DMS53 (cell line): ENCODE results near the gene SFRP5.

ENCODE experiments used
- DNase-seq: peaks from one replicate; lab custom pipeline; 2025; lab: John Stamatoyannopoulos, UW

SFRP5 gene

GRCh38 chr10:97736403-97736901 is 35.3 kb downstream of the SFRP5 start:
- peak; percentile 89 for DNase-seq

DNA sequence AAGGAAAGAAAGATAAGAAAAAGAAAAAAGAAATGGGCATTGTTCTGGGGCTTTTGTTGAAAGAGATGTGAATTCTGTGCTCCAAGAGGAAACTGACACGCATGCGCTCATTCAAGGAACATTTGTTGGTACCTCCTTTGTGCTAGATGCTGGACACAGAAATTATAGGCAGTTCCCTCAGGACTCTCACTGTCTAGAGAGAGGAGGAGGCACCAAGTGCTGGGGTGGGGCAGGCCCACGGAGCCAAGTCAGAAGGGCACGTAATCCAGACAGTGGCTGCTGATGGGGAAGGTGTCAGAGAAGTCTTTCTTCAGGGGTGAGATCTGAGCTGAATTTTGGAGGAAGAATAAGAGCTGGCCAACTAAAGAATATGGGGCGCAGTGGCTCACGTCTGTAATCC is 37.8 kb downstream of the SFRP5 start:
- DNase-seq: no peak

DNA sequence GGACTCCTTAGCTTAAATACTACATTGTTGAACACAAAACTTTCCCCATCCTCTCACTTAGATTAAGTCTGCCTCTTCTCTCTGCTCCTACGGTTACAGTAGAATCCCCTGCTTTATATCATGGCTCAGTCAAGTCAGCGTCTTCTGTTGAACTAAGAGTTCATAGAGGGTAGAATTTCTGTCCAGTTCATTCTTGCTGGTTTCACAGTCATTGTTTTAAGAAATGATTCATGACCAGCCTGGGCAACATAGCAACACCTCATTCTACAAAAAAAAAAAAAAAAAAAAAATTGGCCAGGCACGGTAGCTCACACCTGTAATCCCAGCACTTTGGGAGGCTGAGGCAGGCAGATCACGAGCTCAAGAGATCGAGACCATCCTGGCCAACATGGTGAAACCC is 38.5 kb downstream of the SFRP5 start:
- DNase-seq: no peak

DNA sequence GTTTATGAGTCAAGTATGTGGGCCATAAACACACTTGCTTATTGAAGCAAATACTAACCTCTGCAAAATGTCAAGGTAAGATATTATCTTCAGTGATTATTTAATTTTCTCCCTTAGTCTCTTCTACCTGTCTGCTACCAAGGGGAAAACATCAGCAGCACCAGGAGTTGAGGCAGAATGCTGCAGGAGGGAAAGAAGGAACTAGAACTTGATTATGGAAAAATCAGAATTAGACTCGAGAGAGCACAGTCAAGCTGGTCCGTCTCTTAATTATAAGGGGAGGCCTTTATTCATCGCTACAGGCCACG is 39.8 kb downstream of the SFRP5 start:
- DNase-seq: no peak

GRCh38 chr10:97731346-97732051 is 40.3 kb downstream of the SFRP5 start:
- peak; percentile 94 for DNase-seq

- no peak for DNase-seq
Measured at GRCh38 chr10:97729014-97729413, 42.8 kb downstream of the SFRP5 start.

GRCh38 chr10:97726636-97727178 is 45.1 kb downstream of the SFRP5 start:
- peak; percentile 71 for DNase-seq

GRCh38 chr10:97724341-97724941 is 47.4 kb downstream of the SFRP5 start:
- no peak for DNase-seq

- DNase-seq: no peak
Measured at GRCh38 chr10:97723001-97723400, 48.8 kb downstream of the SFRP5 start.

- DNase-seq: no peak
Measured at GRCh38 chr10:97721871-97722780, 49.7 kb downstream of the SFRP5 start.

- no peak for DNase-seq
Measured at GRCh38 chr10:97719602-97720001, 52.2 kb downstream of the SFRP5 start.

- DNase-seq: peak; percentile 96
Measured at GRCh38 chr10:97718659-97719142, 53.1 kb downstream of the SFRP5 start.

GRCh38 chr10:97718178-97718577 is 53.6 kb downstream of the SFRP5 start:
- DNase-seq: no peak

DNA sequence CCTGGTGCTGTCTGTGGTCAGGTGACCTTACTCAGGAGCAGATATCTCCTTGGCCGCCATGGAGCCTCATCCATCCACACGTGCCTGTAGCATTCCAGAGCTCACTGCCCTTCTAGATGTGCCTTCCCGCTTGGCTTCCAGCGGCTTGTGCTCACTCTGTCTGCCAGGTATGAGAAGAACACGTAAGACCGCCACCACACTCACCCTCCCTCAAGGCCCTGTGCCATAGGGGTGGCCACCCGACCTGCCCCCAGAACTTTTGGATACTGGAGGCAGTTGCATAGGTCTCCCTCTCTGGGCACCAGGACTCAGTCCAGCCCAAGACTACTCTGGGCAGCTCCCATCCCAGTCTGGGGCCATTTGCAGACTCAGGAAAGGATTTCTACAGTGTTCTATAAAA is 54.2 kb downstream of the SFRP5 start:
- no peak for DNase-seq
